SHP77 treated with DMSO at 0.1 percent for 48 hours (cell line): Measurements from ENCODE around the gene ANKRD11.

Source experiments
- DNase-seq: peaks from one replicate; lab custom pipeline; 2025; lab: John Stamatoyannopoulos, UW

The ANKRD11 gene

DNA sequence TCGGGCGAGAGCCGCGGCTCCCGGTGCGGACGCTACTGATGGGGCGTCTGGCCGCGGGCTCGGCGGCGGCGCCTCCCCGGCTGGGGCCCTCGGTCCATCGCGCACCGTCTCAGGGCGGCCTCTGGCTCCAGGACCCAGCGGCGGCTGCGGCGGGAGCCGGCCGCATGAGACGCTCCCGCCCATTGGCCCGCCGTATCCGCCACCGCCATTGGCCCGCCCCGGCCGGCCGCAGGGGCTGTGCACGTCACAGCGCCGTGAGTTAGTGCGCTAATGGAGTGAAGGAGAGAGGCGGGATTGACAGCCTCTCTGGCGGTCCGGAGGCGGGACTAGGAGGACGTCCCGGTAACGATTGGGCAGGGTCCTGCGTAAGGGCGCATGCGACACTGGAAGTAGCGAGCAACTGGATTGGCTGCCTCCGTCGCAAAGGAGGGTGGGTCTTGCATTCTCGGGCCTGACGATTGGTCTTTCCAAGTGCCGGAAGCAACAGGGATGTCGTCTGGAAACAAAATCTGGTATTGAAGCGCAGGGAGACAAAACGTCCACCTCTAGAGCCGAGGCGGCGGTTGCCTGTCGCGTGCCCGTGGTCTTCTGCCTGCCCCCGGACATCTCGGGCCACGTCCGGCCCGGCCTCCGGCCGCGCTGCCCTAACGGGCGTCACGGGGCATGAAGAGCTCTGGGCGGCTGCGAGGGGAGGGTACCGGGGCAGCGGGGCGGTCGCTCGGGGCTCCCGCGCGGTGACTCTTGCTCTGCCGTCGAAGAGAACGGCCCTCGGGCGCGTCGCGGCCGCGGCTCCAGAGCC, at the start of gene ANKRD11:
TSS of gene ANKRD11 (minus strand) at position 123 of the 799 bp plus-strand sequence. CDS start 173,542 bp downstream, outside the sequence.
- DNase-seq, result peak; percentile 100

GRCh38 chr16:89538286-89538685, 47.9 kb upstream of the ANKRD11 start:
- DNase-seq, result no peak

DNA sequence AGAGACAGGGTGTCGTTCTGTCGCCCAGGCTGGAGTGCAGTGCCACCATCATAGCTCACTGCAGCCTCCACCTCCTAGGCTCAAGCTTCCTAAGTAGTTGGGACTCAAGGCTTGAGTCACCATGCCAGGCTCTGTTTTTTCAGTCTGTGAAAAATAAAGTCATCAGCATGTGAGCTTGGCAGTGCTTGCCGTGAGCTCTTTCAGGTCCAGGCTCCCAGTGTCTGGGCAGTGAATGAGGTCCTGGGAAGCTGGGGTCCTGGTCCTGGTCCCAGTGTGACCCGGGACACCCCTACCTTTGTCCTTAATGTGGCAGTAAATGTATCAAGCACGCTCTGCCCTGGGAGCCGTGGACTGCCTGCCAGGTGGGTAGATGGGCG, 47.2 kb upstream of the ANKRD11 start:
- DNase-seq, result no peak

- no peak for DNase-seq
Measured at GRCh38 chr16:89536886-89537548, 46.7 kb upstream of the ANKRD11 start.

- DNase-seq, result no peak
Measured at GRCh38 chr16:89536371-89536770, 46.0 kb upstream of the ANKRD11 start.

- no peak for DNase-seq
Measured at GRCh38 chr16:89534252-89534756, 43.9 kb upstream of the ANKRD11 start.

GRCh38 chr16:89531821-89532526, 41.6 kb upstream of the ANKRD11 start:
- DNase-seq, result no peak

- DNase-seq, result no peak
Measured at GRCh38 chr16:89530401-89531381, 40.3 kb upstream of the ANKRD11 start.

DNA sequence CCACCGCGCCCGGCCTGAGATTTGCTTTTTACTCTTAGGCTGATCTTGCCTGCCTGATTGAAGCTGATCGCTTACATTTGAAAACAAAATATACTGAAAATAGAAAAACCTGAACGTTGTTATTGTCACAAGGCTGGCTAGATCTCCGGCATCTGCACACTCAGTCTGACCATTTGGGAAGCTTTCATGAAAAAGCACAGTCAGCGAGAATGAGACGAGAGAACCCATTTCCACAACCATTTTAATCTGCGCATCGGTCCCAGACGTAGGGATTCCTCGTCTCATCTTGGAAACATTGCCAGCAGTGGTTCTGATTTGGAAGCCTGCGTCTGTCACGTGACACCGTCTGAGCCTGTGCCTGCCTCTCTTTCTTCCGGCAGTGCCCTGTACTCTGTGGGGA, 38.7 kb upstream of the ANKRD11 start:
- DNase-seq, result no peak

DNA sequence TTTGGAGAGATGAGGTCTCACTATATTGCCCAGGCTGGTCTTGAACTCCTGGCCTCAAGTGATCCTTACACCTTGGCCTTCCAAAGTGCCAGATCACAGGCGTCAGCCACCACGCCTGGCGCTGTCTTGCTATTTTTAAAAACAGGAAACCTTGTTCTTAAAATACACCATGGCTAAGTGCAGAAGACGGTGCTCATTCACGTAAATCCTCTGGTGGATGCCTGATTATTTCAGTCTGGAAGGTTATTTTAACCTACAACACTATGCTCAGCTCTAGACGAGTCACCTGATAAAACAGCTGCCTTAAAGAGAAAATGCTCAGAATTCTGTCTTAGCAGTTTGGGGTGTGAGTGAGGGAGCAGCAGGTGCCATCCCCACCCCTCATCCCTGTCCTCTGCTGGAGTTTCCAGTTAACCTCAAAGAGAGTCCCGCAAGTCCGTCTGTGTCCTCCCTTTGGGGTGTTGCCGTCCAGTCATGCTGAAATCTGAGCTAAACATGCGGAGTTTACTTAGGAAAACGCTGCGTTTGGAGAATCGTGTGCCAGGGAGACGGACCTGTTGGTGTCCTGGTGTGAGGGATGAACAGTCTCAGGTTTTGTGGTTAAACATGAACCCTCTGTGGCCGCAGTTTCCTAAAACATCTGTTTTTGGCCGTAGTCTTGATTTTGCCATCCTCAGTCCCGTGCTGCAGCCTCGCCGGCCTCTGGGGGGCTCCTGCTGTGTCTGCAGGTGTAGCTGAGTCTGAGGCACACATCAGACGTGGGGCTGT, 35.0 kb upstream of the ANKRD11 start:
- DNase-seq, result no peak

GRCh38 chr16:89523680-89524344, 33.5 kb upstream of the ANKRD11 start:
- DNase-seq, result no peak

GRCh38 chr16:89522287-89522686, 31.9 kb upstream of the ANKRD11 start:
- peak; percentile 98 for DNase-seq

DNA sequence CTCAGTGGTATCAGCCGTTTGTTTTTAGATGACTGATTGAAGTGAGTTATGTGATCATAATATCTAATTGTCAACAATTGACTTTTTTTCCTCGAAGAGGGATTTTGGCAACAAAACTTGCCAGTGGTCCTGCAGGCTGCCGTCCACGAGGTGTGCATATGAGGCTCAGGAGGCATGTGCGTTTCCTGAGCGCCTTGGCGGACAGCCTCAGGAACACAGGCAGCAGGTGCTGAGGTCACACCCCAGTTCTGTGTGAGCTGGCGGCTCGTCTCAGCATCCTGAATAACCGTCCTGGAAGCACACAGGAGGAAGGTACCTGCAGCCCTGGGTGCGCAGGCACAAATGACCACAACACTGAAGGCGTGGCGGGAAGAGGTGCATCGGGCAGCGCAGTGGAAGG, 29.5 kb upstream of the ANKRD11 start:
- no peak for DNase-seq

DNA sequence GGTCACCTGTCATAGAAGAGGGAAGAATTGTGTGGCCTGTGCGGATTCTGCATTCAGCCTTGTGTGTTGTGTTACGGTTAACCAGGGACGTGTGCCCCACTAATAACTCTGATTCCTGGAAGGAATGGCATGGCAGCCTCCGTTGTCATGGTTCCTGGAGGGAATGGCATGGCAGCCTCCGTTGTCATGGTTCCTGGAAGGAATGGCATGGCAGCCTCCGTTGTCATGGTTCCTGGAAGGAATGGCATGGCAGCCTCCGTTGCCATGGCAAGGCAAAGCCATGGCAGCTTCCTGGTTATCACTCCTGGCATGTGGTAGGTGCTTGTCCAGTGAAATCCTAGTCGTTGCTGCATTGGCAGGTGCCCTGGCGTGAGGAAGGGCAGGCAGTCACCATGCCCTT, 26.8 kb upstream of the ANKRD11 start:
- no peak for DNase-seq

- no peak for DNase-seq
Measured at GRCh38 chr16:89512453-89512852, 22.1 kb upstream of the ANKRD11 start.

DNA sequence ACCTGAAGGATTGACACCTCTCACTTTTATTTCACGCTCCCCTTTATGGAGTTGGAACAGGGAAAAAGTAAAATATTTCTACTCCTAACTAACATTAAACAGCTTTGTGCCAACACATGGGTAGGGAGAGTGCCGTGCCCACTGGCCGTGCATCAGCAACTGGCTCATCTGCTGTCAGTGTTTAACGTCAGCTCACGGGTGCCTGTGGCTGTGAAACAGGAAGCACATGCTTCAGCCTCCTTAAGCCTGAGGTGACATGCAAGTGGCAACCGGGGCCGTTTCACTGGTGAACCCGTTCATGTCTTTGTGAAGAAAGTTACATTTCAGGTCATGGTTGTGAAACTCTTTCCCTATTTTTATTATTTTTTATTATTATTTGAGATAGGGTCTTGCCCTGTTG, 21.0 kb upstream of the ANKRD11 start:
- DNase-seq, result no peak

DNA sequence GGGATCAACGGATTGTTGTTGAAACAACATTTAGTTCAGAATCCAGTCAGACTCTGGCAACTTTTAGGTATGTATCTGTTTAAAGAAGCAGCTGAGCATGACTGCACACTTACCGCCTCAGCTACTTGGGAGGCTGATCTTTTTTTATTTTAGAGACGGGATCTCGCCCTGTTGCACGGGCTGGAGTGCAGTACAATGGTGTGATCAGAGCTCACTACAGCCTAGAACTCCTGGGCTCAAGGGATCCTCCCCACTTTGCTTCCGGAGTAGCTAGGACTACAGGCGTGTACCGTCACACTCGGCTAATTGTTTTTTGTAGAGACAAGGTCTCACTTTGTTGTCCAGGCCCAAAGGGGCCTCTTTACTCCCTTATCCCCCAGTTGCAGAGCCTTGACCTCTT, 20.2 kb upstream of the ANKRD11 start:
- DNase-seq, result no peak

DNA sequence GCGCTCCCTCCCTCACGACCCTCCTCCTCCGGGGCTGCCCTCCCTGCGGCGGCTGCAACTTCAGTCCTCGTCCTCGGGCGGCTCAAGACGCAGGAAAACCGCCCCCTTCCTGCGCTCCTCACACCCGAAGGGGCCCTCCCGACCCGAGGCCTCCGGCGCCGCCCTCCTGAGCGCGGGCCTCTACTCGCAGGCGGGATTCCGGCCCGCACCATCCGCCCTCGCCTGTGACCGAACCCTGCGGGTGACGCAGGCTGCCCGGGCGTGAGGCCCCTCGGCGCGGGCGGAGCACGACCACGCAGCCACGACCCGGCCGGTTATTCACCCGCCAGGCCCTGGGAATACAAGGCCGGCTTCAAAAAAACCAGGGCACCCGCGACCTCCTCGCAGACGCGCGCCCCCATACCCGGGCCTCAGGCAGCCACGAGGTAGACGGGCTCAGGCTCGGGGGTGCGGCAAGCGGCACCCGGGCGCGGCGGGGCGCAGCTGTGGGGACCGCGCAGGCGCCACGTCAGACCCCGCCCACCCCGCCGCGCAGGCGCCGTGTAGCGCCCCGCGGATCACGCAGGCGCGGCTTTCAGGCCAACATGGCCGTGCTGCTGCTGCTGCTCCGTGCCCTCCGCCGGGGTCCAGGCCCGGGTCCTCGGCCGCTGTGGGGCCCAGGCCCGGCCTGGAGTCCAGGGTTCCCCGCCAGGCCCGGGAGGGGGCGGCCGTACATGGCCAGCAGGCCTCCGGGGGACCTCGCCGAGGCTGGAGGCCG, 17.7 kb upstream of the ANKRD11 start, which contains the start of gene SPG7:
TSS of gene SPG7 (plus strand) at position 570 of the 757 bp plus-strand sequence. CDS start at position 585, 15 bp downstream.
- peak; percentile 44 for DNase-seq

GRCh38 chr16:89507214-89507833, 17.0 kb upstream of the ANKRD11 start:
- DNase-seq, result no peak
